SK-N-SH (cell line): Measurements from ENCODE around the gene CA6. TPM values are rescaled to one million over a fixed set of nuclear protein-coding genes. Genes with fewer than 3 reads are reported as not detected.
"Not testable (repeated sequence)": the region's sequence is repeated elsewhere in the genome, so short reads cannot be mapped to it uniquely, and the experiment has no call there.

Experiments used
- CTCF ChIA-PET: fragments of 300-600, 350-600 bp; formaldehyde crosslinking; extraction: SDS; loops from one replicate; lab custom pipeline; 2021; lab: Yijun Ruan, JAX
- POLR2A ChIA-PET: fragments of 350-600 bp; sonication (Branson Sonifier 250); formaldehyde crosslinking; extraction: SDS; loops from one replicate; lab custom pipeline; 2020; ENCODE audit warnings: antibody characterized with exemption, inconsistent platforms; lab: Yijun Ruan, JAX
- DNase-seq: peaks from one replicate; pipeline ENCODE4 v3.0.0; 2012
- H2AFZ ChIP-seq: fragments of 200-600 bp; sonication (generic); 2 replicates; pipeline ENCODE4 v1.8.1; 2016; ENCODE audit warnings: antibody characterized with exemption, mild to moderate bottlenecking, low read depth
- H3F3A ChIP-seq: fragments of 200-600 bp; sonication (generic); replicated peaks from 2 replicates; pipeline ENCODE3; 2016; ENCODE audit warnings: antibody characterized with exemption, mild to moderate bottlenecking; ENCODE audit not compliant: insufficient read depth
- H3K27ac ChIP-seq, 2 experiments: fragments of 200-500 bp in 1 of 2; fragments of 200-600 bp in 1 of 2; sonication (Bioruptor generic) in 1 of 2; sonication (generic), shearing (Covaris generic) in 1 of 2; 2 replicates each; pipeline versions ENCODE4 v1.5.1 to v1.6.1; 2014 to 2016; ENCODE audit warnings: low read depth in 2 of 2, inconsistent platforms in 1 of 2, low read length in 1 of 2, mild to moderate bottlenecking in 1 of 2, mixed read lengths in 1 of 2
- H3K27me3 ChIP-seq: fragments of 200-600 bp; sonication (generic), shearing (Covaris generic); 2 replicates; pipeline ENCODE4 v1.6.1; 2016; ENCODE audit warnings: mixed run types; ENCODE audit not compliant: insufficient read depth
- H3K36me3 ChIP-seq, 2 experiments: fragments of 200-500 bp in 1 of 2; fragments of 200-600 bp in 1 of 2; sonication (Bioruptor generic) in 1 of 2; sonication (generic) in 1 of 2; replicated peaks in 1 of 2; 2 replicates each; pipeline versions ENCODE3 to v1.5.1; 2014 to 2016; ENCODE audit warnings: low read length in 1 of 2, mild to moderate bottlenecking in 1 of 2; ENCODE audit not compliant: insufficient read depth in 2 of 2, control insufficient read depth in 1 of 2
- H3K4me1 ChIP-seq, 2 experiments: fragments of 200-500 bp in 1 of 2; fragments of 200-600 bp in 1 of 2; sonication (Bioruptor generic) in 1 of 2; sonication (generic), shearing (Covaris generic) in 1 of 2; 2 replicates each; pipeline versions ENCODE4 v1.5.1 to v1.6.1; 2014 to 2016; ENCODE audit warnings: low read depth in 1 of 2, low read length in 1 of 2, mixed run types in 1 of 2; ENCODE audit not compliant: insufficient read depth in 2 of 2, control insufficient read depth in 1 of 2
- H3K4me2 ChIP-seq: fragments of 200-600 bp; sonication (generic), shearing (Covaris generic); 2 replicates; pipeline ENCODE4 v1.6.1; 2017; ENCODE audit warnings: mixed run types
- H3K4me3 ChIP-seq, 2 experiments: fragments of 200-500 bp in 1 of 2; fragments of 200-600 bp in 1 of 2; sonication (Bioruptor generic) in 1 of 2; sonication (generic), shearing (Covaris generic) in 1 of 2; 2 replicates each; pipeline versions ENCODE4 v1.5.1 to v1.8.1; 2014 to 2016; ENCODE audit warnings: low read depth in 2 of 2, inconsistent platforms in 1 of 2, low read length in 1 of 2, mild to moderate bottlenecking in 1 of 2, mixed read lengths in 1 of 2, moderate library complexity in 1 of 2
- H3K79me2 ChIP-seq: fragments of 200-600 bp; sonication (generic); 2 replicates; pipeline ENCODE4 v1.8.1; 2017; ENCODE audit warnings: mild to moderate bottlenecking; ENCODE audit not compliant: insufficient read depth
- H3K9ac ChIP-seq: fragments of 200-600 bp; sonication (generic); 2 replicates; pipeline ENCODE4 v1.6.1; 2017; ENCODE audit warnings: mixed run types
- H3K9me2 ChIP-seq: fragments of 200-600 bp; sonication (generic); 2 replicates; pipeline ENCODE4 v1.6.1; 2017; ENCODE audit warnings: mixed run types
- H3K9me3 ChIP-seq: fragments of 200-600 bp; sonication (generic); 2 replicates; pipeline ENCODE4 v1.6.1; 2017; ENCODE audit warnings: mixed run types, mild to moderate bottlenecking, moderate library complexity
- H4K20me1 ChIP-seq: fragments of 200-600 bp; sonication (generic); 2 replicates; pipeline ENCODE4 v1.6.1; 2017; ENCODE audit warnings: mild to moderate bottlenecking, mixed run types; ENCODE audit not compliant: insufficient read depth
- FOSL2 ChIP-seq: IDR thresholded peaks from 2 replicates; pipeline ENCODE4 v1.4.0; 2012; ENCODE audit warnings: low read depth, mild to moderate bottlenecking, moderate library complexity, borderline replicate concordance
- GABPA ChIP-seq: IDR thresholded peaks from 2 replicates; pipeline ENCODE4 v1.4.0; 2012; ENCODE audit warnings: low read depth, mild to moderate bottlenecking
- JUND ChIP-seq: IDR thresholded peaks from 2 replicates; pipeline ENCODE4 v1.4.0; 2012
- RAD21 ChIP-seq: IDR thresholded peaks from 2 replicates; pipeline ENCODE4 v1.6.1; 2012; ENCODE audit warnings: mild to moderate bottlenecking, low read length
- SIN3A ChIP-seq: IDR thresholded peaks from 2 replicates; pipeline ENCODE4 v1.6.1; 2012; ENCODE audit warnings: low read depth, mild to moderate bottlenecking, low read length, moderate library complexity, borderline replicate concordance
- SMC3 ChIP-seq: IDR thresholded peaks from 2 replicates; pipeline ENCODE4 v1.6.1; 2012; ENCODE audit warnings: low read depth, low read length, improper control_type of control experiment
- TAF1 ChIP-seq: IDR thresholded peaks from 2 replicates; pipeline ENCODE4 v1.6.1; 2012; ENCODE audit warnings: low read depth, mild to moderate bottlenecking, low read length, moderate library complexity, borderline replicate concordance
- TCF12 ChIP-seq: IDR thresholded peaks from 2 replicates; pipeline ENCODE4 v1.4.0; 2012
- WGBS: methylation state at CpG from one replicate; pipeline ENCODE4 v1.1.6; 2017; ENCODE audit warnings: low lambda C conversion rate; 5-methylcytosine and 5-hydroxymethylcytosine counted together
- polyA plus RNA-seq, 3 experiments: library from polyadenylated mRNA; depleted of rRNA; stranded (reverse); fragments of >200 nt; gene quantifications; 2 replicates each; pipeline ENCODE4 v1.2.3, GENCODE V29; 2012
- TF ChIP-seq, protein P1 (sequence below): IDR thresholded peaks from 2 replicates; pipeline ENCODE4 v1.4.0; 2012; ENCODE audit warnings: low read depth, borderline replicate concordance
- TF ChIP-seq, protein P2 (sequence below): fragments of 150-350 bp; IDR thresholded peaks from 2 replicates; pipeline ENCODE4 v1.6.1; 2016; ENCODE audit warnings: mild to moderate bottlenecking, low read depth, low read length
- TF ChIP-seq, protein P3 (sequence below): fragments of 150-350 bp; IDR thresholded peaks from 2 replicates; pipeline ENCODE4 v1.6.1; 2017; ENCODE audit warnings: antibody characterized with exemption, low read length, low read depth, borderline replicate concordance

Gene CA6
- polyA plus RNA-seq (2012; rRNA removed): not detected in 2 replicates
- not detected in 2 replicates for polyA plus RNA-seq (2012; cell fraction: cytosol; rRNA removed)
- polyA plus RNA-seq (2012; cell fraction: nucleus; rRNA removed): not detected in 2 replicates

DNA sequence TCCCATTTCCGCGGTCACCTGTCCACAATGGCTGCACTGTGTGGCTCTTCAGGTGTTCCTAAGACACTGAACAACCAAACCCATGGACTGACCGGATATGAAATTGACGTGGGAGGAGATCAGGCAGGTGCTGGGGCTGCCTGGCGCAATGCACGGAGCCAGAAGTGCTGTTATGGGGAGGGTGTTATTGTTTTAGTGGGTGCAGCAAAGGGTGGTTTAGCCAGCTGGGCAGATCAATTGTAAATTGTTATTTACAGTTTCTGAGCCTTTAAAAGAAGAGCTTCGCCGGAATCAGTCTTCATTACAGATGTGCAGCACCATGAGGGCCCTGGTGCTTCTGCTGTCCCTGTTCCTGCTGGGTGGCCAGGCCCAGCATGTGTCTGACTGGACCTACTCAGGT is at the start of gene CA6:
CA6 (plus strand) TSS at position 301 of the 400 bp plus-strand sequence; CDS start at position 320, 19 bp downstream.
- CTCF ChIA-PET: interaction anchor here (1.2 kb wide), 1 partner anchor 27 kb away, joined by 7 read pairs; no protein-coding TSS in a partner anchor
- Histone ChIP-seq H3K79me2 (no peaks in the 10 kb centered on the region), H3K36me3 (no peaks in the 10 kb centered on the region), H3K9me2 (no peaks in the 10 kb centered on the region), H3K4me2 (no peak within 1 kb of the TSS), H3F3A (no peaks in the 10 kb centered on the region), H4K20me1 (no peaks in the 10 kb centered on the region), H2AFZ (no peak within 1 kb of the TSS), H3K9me3 (no peaks in the 10 kb centered on the region), H3K4me1 (no peaks in the 10 kb centered on the region; a peak in 1 of 4 replicates), H3K4me3 (no peak within 1 kb of the TSS), H3K9ac (no peak within 1 kb of the TSS), H3K27me3 (no peaks in the 10 kb centered on the region), H3K27ac (no peak within 1 kb of the TSS)
- WGBS: 94% methylated on average over 6 of the region's 8 CpGs
- TF ChIP-seq FOSL2 (no peak), GABPA (no peak), RAD21 (no peak), SIN3A (no peak), TCF12 (no peak), JUND (no peak), TAF1 (no peak), SMC3 (no peak)
- TF ChIP-seq, protein P1, sequence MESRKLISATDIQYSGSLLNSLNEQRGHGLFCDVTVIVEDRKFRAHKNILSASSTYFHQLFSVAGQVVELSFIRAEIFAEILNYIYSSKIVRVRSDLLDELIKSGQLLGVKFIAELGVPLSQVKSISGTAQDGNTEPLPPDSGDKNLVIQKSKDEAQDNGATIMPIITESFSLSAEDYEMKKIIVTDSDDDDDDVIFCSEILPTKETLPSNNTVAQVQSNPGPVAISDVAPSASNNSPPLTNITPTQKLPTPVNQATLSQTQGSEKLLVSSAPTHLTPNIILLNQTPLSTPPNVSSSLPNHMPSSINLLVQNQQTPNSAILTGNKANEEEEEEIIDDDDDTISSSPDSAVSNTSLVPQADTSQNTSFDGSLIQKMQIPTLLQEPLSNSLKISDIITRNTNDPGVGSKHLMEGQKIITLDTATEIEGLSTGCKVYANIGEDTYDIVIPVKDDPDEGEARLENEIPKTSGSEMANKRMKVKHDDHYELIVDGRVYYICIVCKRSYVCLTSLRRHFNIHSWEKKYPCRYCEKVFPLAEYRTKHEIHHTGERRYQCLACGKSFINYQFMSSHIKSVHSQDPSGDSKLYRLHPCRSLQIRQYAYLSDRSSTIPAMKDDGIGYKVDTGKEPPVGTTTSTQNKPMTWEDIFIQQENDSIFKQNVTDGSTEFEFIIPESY: no peak
- TF ChIP-seq, protein P2, sequence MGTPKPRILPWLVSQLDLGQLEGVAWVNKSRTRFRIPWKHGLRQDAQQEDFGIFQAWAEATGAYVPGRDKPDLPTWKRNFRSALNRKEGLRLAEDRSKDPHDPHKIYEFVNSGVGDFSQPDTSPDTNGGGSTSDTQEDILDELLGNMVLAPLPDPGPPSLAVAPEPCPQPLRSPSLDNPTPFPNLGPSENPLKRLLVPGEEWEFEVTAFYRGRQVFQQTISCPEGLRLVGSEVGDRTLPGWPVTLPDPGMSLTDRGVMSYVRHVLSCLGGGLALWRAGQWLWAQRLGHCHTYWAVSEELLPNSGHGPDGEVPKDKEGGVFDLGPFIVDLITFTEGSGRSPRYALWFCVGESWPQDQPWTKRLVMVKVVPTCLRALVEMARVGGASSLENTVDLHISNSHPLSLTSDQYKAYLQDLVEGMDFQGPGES: no peak
- TF ChIP-seq, protein P3, sequence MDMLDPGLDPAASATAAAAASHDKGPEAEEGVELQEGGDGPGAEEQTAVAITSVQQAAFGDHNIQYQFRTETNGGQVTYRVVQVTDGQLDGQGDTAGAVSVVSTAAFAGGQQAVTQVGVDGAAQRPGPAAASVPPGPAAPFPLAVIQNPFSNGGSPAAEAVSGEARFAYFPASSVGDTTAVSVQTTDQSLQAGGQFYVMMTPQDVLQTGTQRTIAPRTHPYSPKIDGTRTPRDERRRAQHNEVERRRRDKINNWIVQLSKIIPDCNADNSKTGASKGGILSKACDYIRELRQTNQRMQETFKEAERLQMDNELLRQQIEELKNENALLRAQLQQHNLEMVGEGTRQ: no peak
- POLR2A ChIA-PET: no interaction called here
- no peak for DNase-seq

DNA sequence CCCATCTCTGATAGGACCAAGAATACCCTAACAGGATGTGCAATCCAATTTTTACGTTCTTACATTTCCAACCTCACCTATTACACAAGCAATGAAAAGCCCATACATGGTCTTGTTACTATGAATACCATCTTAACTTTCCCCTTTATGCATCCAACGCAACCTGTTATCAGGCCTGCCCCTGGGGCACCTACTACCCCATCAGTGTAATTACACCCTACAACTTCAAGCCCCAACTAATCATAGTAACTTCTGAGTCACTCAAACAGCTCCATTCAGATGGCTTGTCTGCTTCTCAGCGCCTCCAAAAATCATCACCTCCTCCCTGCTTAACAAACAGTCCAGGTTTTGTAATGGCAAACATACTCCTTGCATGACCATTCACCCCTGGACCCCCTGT is 48.9 kb upstream of the CA6 start:
- H3F3A ChIP-seq, H3K9ac ChIP-seq, H3K9me2 ChIP-seq, H3K9me3 ChIP-seq, H3K4me1 ChIP-seq, H3K4me2 ChIP-seq, DNase-seq, H3K79me2 ChIP-seq, H3K36me3 ChIP-seq, H4K20me1 ChIP-seq, POLR2A ChIA-PET, H3K27ac ChIP-seq, CTCF ChIA-PET, H3K27me3 ChIP-seq, H3K4me3 ChIP-seq, H2AFZ ChIP-seq: not testable (repeated sequence)
- 85% methylated on average over 3 of the region's 3 CpGs for WGBS

- H3K4me1 ChIP-seq, H3K4me2 ChIP-seq, H3K9me3 ChIP-seq, H3K27ac ChIP-seq, H2AFZ ChIP-seq, CTCF ChIA-PET, H3K9me2 ChIP-seq, H4K20me1 ChIP-seq, H3K79me2 ChIP-seq, H3K9ac ChIP-seq, POLR2A ChIA-PET, DNase-seq, H3K36me3 ChIP-seq, H3K27me3 ChIP-seq, H3K4me3 ChIP-seq: not testable (repeated sequence)
- H3F3A ChIP-seq: peaks cover 11% of the 10 kb centered on the region
- WGBS: 100% methylated on average over 4 of the region's 4 CpGs
Measured at GRCh38 chr1:8897505-8897904, 48.2 kb upstream of the CA6 start.

DNA sequence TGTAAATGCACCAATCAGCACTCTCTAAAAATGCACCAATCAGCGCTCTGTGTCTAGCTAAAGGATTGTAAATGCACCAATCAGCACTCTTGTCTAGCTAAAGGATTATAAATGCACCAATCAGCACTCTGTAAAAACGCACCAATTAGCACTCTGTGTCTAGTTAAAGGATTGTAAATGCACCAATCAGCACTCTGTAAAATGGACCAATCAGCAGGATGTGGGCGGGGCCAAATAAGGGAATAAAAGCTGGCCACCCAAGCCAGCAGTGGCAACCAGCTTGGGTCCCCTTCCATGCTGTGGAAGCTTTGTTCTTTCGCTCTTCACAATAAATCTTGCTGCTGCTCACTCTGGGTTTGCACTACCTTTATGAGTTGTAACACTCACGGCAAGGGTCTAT is 47.2 kb upstream of the CA6 start:
- POLR2A ChIA-PET, H3K27me3 ChIP-seq, H3K9me3 ChIP-seq, H3K9me2 ChIP-seq, H3K79me2 ChIP-seq, H3K4me1 ChIP-seq, H3K9ac ChIP-seq, H3K27ac ChIP-seq, H2AFZ ChIP-seq, DNase-seq, CTCF ChIA-PET, H4K20me1 ChIP-seq, H3K4me2 ChIP-seq, H3K4me3 ChIP-seq, H3K36me3 ChIP-seq: not testable (repeated sequence)
- 90% methylated on average over 5 of the region's 5 CpGs for WGBS
- H3F3A ChIP-seq: peaks cover 20% of the 10 kb centered on the region
